GM21737 (cell line): Measurements from ENCODE around the gene PRR20B.
"Not testable (repeated sequence)": the region's sequence is repeated elsewhere in the genome, so short reads cannot be mapped to it uniquely, and the experiment has no call there.

ENCODE experiments used
- ATAC-seq: cut with Tn5 transposase; IDR thresholded peaks from one replicate; pipeline ENCODE4 v1.9.1; 2021; ENCODE audit warnings: mild to moderate bottlenecking, moderate library complexity; ENCODE audit not compliant: unreplicated experiment

The PRR20B gene

DNA sequence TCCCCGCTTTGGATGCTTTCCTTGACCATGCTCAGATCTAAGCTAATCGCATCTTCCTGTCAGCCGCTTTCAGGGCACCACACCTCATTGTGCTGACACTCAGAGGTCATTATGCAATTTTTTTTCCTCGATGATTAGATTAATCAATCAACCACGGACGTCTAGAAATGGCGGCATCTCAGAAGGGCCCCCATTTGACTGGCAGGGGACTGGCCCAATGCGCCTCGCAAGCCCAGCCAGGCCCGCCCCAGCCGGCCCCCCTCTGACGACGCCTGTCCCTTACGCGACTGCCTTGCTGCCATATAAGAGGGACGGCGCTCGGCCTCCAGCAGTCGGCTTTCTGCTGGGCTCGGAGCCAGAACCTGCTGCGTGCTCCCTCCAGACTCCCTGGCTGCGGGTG is at the start of gene PRR20B:
Gene PRR20B, plus strand, starts transcription at position 301 of the 400 bp plus-strand sequence. CDS start 387 bp downstream, outside the sequence.
- not testable (repeated sequence) for ATAC-seq

DNA sequence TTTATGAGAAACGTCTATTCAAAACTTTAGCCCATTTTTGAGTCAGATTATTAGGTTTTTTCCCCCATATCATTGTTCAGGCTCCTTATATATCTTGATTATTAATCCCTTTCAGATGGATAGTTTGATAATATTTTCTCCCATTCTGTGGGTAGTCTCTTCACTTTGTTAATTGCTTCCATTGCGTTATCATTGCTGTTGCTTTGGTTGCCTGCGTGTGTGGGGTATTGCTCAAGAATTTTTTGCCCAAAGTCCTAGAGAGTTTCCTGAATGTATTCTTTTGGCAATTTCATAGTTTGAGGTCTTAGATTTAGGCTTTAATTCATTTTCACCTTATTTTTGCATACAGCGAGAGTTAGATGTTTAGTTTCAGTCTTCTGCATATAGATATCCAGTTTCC is 32.3 kb upstream of the PRR20B start:
- no peak for ATAC-seq

DNA sequence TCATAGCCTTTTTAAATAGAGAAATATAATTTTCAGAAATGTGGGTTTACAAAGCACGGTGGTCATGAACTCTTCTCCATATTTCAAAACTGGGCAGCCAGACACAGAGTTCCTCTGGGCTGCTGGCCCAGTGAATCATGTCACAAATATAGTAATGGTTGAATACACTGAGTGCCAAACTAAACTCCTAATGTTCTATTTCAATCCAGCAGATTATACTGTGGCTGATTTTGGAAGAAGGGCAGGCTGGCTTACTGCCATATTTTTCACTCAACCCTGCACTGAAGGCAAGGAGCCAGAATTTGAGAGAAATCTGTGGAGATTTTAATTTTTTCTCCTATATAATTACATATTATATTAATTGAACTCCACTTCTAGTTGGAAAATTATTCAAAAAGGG is 23.6 kb upstream of the PRR20B start:
- no peak for ATAC-seq

DNA sequence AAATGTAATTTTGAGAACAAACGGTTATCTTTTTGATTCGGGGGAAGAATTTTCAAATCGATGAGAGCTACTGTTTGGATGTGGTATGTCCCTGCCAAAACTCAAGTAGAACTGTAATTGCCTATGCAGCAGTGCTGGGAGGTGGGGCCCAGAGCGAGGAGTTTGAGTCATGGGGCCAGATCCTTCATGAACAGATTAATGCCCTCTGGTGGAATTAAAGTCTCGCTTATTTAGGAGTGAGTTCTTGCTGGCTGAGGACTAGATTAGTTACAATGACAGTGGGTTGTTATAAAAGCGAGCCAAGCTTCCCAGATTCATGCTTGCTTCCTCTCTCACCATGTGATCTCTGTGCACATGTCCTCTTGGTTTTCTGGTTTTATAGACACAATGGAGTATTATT is 18.4 kb upstream of the PRR20B start:
- no peak for ATAC-seq

DNA sequence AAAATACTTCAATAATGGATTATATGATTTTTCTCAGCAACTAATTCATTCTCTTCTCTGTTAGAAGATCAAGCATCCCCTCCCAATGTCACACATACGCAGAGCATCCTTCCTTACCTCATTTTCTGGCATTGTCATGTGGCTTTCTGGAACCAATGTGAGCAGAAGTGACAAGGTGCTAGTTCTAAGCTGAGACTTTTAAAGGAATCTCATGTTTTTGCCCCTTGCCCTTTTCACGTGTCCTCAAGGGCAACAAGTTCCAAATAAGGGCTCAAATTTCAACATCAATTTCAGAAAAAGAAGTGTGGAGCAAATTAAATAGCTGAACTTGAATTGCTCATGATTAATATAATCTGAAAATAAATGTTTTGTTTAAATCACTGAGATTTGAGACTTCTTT is 11.2 kb upstream of the PRR20B start:
- no peak for ATAC-seq

DNA sequence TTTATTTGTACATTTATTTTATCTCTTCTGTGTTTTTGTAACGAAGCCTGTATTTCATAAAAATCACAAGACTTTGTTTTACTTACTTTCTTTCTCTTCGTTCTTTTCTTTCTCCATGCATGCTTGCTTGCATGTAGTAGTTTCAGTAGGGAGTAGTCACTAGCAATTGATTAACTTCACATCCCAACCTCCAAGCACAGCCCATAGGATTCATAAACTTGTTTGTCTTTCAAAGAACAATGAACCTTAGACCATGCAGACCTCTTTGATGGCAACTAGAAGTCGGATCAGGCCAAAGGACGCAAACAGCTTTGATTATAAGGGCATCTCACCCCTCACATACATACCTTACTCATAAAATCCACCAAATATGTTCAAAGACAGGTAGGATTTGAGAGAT is 9.7 kb upstream of the PRR20B start:
- ATAC-seq: no peak

DNA sequence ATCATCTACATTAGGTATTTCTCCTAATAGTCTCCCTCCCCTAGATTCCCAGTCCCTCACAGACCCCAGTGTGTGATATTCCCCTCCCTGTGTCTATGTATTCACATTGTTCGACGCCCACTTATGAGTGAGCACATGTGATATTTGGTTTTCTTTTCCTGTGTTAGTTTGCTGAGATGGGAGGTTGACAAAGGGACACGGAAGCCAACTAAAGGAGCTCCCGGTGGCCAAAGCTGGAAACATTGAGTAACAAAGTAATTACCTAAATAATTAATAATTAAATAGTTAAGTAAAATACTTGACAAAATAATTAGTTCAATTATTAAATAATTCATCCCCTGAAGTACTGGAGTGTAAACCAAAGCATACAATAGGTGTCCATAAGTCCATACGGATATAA is 8.3 kb upstream of the PRR20B start:
- no peak for ATAC-seq

DNA sequence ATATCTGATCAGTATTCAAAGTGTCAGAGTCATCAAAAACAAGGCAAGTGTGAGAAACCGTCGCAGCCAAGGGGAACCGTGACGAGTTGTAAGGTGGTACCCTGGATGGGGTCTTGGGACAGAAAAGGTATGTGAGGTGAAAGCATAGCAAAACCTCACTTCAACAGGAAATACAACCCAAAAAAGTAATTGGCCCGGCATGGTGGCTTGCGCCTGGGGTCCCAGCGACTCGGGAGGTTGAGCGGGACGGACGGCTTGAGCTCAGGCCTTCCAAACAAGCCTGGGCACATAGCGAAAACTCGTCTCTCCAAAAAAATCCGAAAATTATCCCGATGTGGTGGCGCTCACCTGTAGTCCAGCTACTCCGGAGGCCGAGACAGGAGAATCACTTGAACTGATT is 7.5 kb upstream of the PRR20B start:
- ATAC-seq: not testable (repeated sequence)

DNA sequence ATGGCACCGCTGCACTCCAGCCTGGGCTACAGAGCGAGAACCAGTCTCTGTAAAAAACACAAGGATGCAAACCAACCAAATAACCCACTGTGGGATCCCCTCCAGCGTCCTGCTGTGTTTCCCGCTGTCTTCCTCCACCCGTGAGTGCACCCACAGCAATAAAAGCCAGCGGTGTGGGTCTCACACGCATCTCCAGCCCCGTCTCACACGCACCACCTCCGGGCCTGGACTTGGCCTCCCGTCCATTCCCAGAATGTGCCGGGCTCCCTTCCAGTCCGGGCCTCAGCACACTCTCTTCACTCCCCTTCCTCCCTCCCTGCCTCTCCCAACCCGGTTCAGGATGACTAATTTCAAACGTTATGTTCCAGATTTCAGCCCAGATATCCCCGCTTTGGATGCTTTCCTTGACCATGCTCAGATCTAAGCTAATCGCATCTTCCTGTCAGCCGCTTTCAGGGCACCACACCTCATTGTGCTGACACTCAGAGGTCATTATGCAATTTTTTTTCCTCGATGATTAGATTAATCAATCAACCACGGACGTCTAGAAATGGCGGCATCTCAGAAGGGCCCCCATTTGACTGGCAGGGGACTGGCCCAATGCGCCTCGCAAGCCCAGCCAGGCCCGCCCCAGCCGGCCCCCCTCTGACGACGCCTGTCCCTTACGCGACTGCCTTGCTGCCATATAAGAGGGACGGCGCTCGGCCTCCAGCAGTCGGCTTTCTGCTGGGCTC is 6.9 kb upstream of the PRR20B start, which contains the start of gene PRR20A:
Gene PRR20A, plus strand, starts transcription at position 684 of the 734 bp plus-strand sequence. CDS start 387 bp downstream, outside the sequence.
- not testable (repeated sequence) for ATAC-seq

DNA sequence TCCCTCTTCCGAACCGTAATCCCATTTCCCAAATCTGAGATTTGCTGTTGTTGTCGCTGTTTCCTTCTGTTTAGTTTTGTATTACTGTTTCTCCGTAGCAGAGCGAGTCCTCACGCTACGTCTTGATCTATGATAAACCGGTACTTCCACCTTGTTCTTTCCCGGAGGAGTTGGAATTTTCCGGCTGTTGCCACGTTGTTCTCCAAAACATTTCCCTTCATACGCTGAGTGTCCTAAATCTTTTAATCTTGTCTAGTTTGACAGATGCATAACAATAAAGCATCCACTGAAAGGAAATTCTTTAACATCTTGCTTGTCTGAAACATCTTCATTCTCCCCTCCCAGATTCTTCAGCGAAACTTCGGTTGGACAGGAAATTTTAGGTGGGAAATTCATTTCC is 818 bp downstream of the PRR20B start:
- ATAC-seq: not testable (repeated sequence)

DNA sequence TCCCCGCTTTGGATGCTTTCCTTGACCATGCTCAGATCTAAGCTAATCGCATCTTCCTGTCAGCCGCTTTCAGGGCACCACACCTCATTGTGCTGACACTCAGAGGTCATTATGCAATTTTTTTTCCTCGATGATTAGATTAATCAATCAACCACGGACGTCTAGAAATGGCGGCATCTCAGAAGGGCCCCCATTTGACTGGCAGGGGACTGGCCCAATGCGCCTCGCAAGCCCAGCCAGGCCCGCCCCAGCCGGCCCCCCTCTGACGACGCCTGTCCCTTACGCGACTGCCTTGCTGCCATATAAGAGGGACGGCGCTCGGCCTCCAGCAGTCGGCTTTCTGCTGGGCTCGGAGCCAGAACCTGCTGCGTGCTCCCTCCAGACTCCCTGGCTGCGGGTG is 6.5 kb downstream of the PRR20B start, which contains the start of gene PRR20C:
Gene PRR20C, plus strand, starts transcription at position 301 of the 400 bp plus-strand sequence. CDS start 387 bp downstream, outside the sequence.
- not testable (repeated sequence) for ATAC-seq

DNA sequence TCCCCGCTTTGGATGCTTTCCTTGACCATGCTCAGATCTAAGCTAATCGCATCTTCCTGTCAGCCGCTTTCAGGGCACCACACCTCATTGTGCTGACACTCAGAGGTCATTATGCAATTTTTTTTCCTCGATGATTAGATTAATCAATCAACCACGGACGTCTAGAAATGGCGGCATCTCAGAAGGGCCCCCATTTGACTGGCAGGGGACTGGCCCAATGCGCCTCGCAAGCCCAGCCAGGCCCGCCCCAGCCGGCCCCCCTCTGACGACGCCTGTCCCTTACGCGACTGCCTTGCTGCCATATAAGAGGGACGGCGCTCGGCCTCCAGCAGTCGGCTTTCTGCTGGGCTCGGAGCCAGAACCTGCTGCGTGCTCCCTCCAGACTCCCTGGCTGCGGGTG is 13.0 kb downstream of the PRR20B start, which contains the start of gene PRR20D:
Gene PRR20D, plus strand, starts transcription at position 301 of the 400 bp plus-strand sequence. CDS start 387 bp downstream, outside the sequence.
- not testable (repeated sequence) for ATAC-seq

DNA sequence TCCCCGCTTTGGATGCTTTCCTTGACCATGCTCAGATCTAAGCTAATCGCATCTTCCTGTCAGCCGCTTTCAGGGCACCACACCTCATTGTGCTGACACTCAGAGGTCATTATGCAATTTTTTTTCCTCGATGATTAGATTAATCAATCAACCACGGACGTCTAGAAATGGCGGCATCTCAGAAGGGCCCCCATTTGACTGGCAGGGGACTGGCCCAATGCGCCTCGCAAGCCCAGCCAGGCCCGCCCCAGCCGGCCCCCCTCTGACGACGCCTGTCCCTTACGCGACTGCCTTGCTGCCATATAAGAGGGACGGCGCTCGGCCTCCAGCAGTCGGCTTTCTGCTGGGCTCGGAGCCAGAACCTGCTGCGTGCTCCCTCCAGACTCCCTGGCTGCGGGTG is 19.6 kb downstream of the PRR20B start, which contains the start of gene PRR20E:
Gene PRR20E, plus strand, starts transcription at position 301 of the 400 bp plus-strand sequence. CDS start 387 bp downstream, outside the sequence.
- ATAC-seq: not testable (repeated sequence)

DNA sequence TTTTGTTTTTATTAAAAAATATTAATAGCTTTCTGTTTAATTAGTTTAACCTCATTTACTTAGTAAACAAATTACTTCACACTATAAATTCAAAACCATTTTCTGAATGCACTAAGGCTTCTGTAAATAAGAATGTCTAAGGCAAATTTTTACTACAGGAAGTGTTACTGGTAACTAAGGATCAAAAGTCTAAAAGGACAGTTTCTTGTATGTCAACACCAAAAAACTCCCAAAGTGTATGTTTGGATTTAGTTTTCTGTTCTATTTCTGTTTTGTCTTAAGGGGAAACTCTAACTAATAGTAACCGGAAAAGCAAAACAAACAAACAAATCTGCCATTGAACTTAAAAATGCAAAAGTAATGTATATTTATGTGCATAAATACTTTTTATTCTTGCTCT is 44.4 kb downstream of the PRR20B start:
- no peak for ATAC-seq
